NCI-H460 (cell line): ENCODE data around the gene GUCY1A2. TPM values are rescaled to one million over a fixed set of nuclear protein-coding genes. Genes with fewer than 3 reads are reported as not detected.

Experiments
- DNase-seq: peaks from one replicate; pipeline ENCODE4 v3.0.0-alpha.2; 2016; ENCODE audit warnings: low read depth; ENCODE audit errors: extremely low read depth
- total RNA-seq: library from RNA; depleted of rRNA; stranded (reverse); fragments of >200 nt; shearing (Covaris generic); gene quantifications from 2 replicates; pipeline ENCODE4 v1.2.3, GENCODE V29; 2014

GUCY1A2 gene
- total RNA-seq, 1 experiment from 2014 or later = 2.3 TPM

- DNase-seq = no peak
These were observed 333.3 kb downstream of the GUCY1A2 start for GRCh38 chr11:106684944-106685343.

GRCh38 chr11:106683435-106683834, 334.8 kb downstream of the GUCY1A2 start:
- no peak for DNase-seq

- DNase-seq = no peak
These were observed 336.8 kb downstream of the GUCY1A2 start for GRCh38 chr11:106681435-106681834.

- DNase-seq = no peak
These were observed 338.7 kb downstream of the GUCY1A2 start for GRCh38 chr11:106679581-106679980.

- DNase-seq = no peak
These were observed 339.1 kb downstream of the GUCY1A2 start for GRCh38 chr11:106679181-106679580.

- no peak for DNase-seq
These were observed 348.2 kb downstream of the GUCY1A2 start for GRCh38 chr11:106670069-106670468.

- no peak for DNase-seq
These were observed 350.1 kb downstream of the GUCY1A2 start for GRCh38 chr11:106668147-106668546.

- no peak for DNase-seq
These were observed 361.6 kb downstream of the GUCY1A2 start for GRCh38 chr11:106656646-106657045.

GRCh38 chr11:106644824-106645223, 373.5 kb downstream of the GUCY1A2 start:
- DNase-seq = no peak

- no peak for DNase-seq
These were observed 375.9 kb downstream of the GUCY1A2 start for GRCh38 chr11:106642331-106642730.

GRCh38 chr11:106632283-106632682, 386.0 kb downstream of the GUCY1A2 start:
- DNase-seq = no peak

- DNase-seq = no peak
These were observed 390.6 kb downstream of the GUCY1A2 start for GRCh38 chr11:106627694-106628093.

- no peak for DNase-seq
These were observed 392.7 kb downstream of the GUCY1A2 start for GRCh38 chr11:106625566-106625965.

- DNase-seq = no peak
These were observed 393.9 kb downstream of the GUCY1A2 start for GRCh38 chr11:106624377-106624776.
